HepG2 (cell line): ENCODE data around the gene ATP6V0A1. TPM values are rescaled to one million over a fixed set of nuclear protein-coding genes. Genes with fewer than 3 reads are reported as not detected.

Source experiments
- CHD4 ChIP-seq: fragments of 200-600 bp; sonication (generic); IDR thresholded peaks from 2 replicates; pipeline ENCODE4 v1.7.0; 2017; ENCODE audit warnings: mild to moderate bottlenecking, low read length, borderline replicate concordance
- DMAP1 ChIP-seq: IDR thresholded peaks from 2 replicates; pipeline ENCODE4 v1.6.1; 2016
- ELF1 ChIP-seq: sonication (generic); formaldehyde crosslinking; IDR thresholded peaks from 2 replicates; pipeline ENCODE4 v1.4.0; 2020; ENCODE audit warnings: missing genetic modification reagents
- FOSL2 ChIP-seq: sonication (generic); formaldehyde crosslinking; IDR thresholded peaks from 2 replicates; pipeline ENCODE4 v1.4.0; 2020; ENCODE audit warnings: missing genetic modification reagents
- HNF1B ChIP-seq: sonication (generic); formaldehyde crosslinking; IDR thresholded peaks from 2 replicates; pipeline ENCODE4 v1.5.1; 2020; ENCODE audit warnings: mild to moderate bottlenecking, moderate library complexity, missing genetic modification reagents
- IRF9 ChIP-seq: sonication (generic); formaldehyde crosslinking; IDR thresholded peaks from 2 replicates; pipeline ENCODE4 v1.8.0; 2022; ENCODE audit warnings: missing genetic modification reagents, mild to moderate bottlenecking, borderline replicate concordance
- MXD4 ChIP-seq: IDR thresholded peaks from 2 replicates; pipeline ENCODE4 v1.6.1; 2016; ENCODE audit warnings: mild to moderate bottlenecking, missing biosample characterization, missing genetic modification reagents
- NAIF1 ChIP-seq: sonication (generic); formaldehyde crosslinking; IDR thresholded peaks from 2 replicates; pipeline ENCODE4 v1.5.0; 2020; ENCODE audit warnings: mild to moderate bottlenecking, missing genetic modification reagents, borderline replicate concordance
- NR2F2 ChIP-seq: IDR thresholded peaks from 2 replicates; pipeline ENCODE4 v1.6.1; 2012; ENCODE audit warnings: low read depth, inconsistent platforms, borderline replicate concordance
- PBX3 ChIP-seq: sonication (generic); formaldehyde crosslinking; IDR thresholded peaks from 2 replicates; pipeline ENCODE4 v1.8.1; 2023; ENCODE audit warnings: missing genetic modification reagents, inconsistent platforms, borderline replicate concordance
- PREB ChIP-seq: sonication (generic); formaldehyde crosslinking; IDR thresholded peaks from 2 replicates; pipeline ENCODE4 v1.4.0; 2020; ENCODE audit warnings: missing genetic modification reagents
- SRF ChIP-seq: IDR thresholded peaks from 2 replicates; pipeline ENCODE4 v1.6.1; 2011; ENCODE audit warnings: mild to moderate bottlenecking, low read depth, low read length, moderate library complexity
- USF2 ChIP-seq, 2 experiments: sonication (generic) in 1 of 2; formaldehyde crosslinking in 1 of 2; IDR thresholded peaks; 2 replicates each; pipeline versions ENCODE4 v1.5.1 to v1.6.1; 2011 to 2020; ENCODE audit warnings: borderline replicate concordance in 1 of 2, low read depth in 1 of 2, low read length in 1 of 2, mild to moderate bottlenecking in 1 of 2, missing genetic modification reagents in 1 of 2, moderate library complexity in 1 of 2
- YEATS2 ChIP-seq: sonication (generic); formaldehyde crosslinking; IDR thresholded peaks from 2 replicates; pipeline ENCODE4 v1.4.0; 2020; ENCODE audit warnings: missing genetic modification reagents, borderline replicate concordance
- ZSCAN22 ChIP-seq: sonication (generic); formaldehyde crosslinking; IDR thresholded peaks from 2 replicates; pipeline ENCODE4 v1.4.0; 2020; ENCODE audit warnings: mild to moderate bottlenecking, missing genetic modification reagents
- polyA plus RNA-seq, 8 experiments: library from polyadenylated mRNA; depleted of rRNA in 3 of 8; stranded (reverse) in 7 of 8; unstranded in 1 of 8; fragments of >200 nt; fragmentation: Illumina TruSeq in 4 of 8; extraction: Trizol in 4 of 8; gene quantifications; 2 replicates each; pipeline versions ENCODE4 v1.2.1 to v1.2.3, GENCODE V29; 2011 to 2016; ENCODE audit warnings: low read depth in 4 of 8, missing spikeins in 1 of 8, mixed read lengths in 1 of 8; ENCODE audit not compliant: insufficient read depth in 1 of 8
- total RNA-seq, 5 experiments: library from RNA; depleted of rRNA; stranded (reverse); fragments of >200 nt; fragmentation: Illumina TruSeq; extraction: Trizol; gene quantifications; 2 replicates each; pipeline ENCODE4 v1.2.3, GENCODE V29; 2016; ENCODE audit warnings: low read depth in 1 of 5

The ATP6V0A1 gene
- total and polyA plus RNA-seq, 2 of the 13 experiments (the other 11 are each of a cell fraction or from before 2014, with no cell fraction given) = 27.9 to 54.1 TPM

GRCh38 chr17:42519546-42520491 is 61.1 kb downstream of the ATP6V0A1 start (continued):
- TF ChIP-seq FOSL2 (CRISPR knock-in tag) (peak; percentile 82), IRF9 (CRISPR knock-in tag) (0 out of 2 replicates have a peak, but pooled peaks have one; percentile 34), MXD4 (peak; percentile 32; the same call in 1 of the 2 replicates), HNF1B (CRISPR knock-in tag) (peak; percentile 65; the same call in 1 of the 2 replicates), NAIF1 (CRISPR knock-in tag) (no peak), PBX3 (CRISPR knock-in tag) (no peak), DMAP1 (CRISPR knock-in tag) (peak; percentile 0; the same call in 1 of the 2 replicates), PREB (CRISPR knock-in tag) (no peak), NR2F2 (peak; percentile 32; the same call in 1 of the 2 replicates), ELF1 (CRISPR knock-in tag) (peak; percentile 8; the same call in 1 of the 2 replicates), USF2 (IDR thresholded peaks at IDR 0.05; ENCODE audit: low read depth, low read length) (peak; percentile 58; the same call in 1 of the 2 replicates), USF2 (CRISPR knock-in tag; IDR thresholded peaks at IDR 0.05; ENCODE audit: borderline replicate concordance) (peak; percentile 69), YEATS2 (0 out of 2 replicates have a peak, but pooled peaks have one; percentile 28), ZSCAN22 (CRISPR knock-in tag) (no peak), CHD4 (no peak), SRF (peak; percentile 96)
